ENCODE measurements around the gene EPDR1. TPM values are rescaled to one million over a fixed set of nuclear protein-coding genes. Genes with fewer than 3 reads are reported as not detected.

EPDR1 gene
- total RNA-seq, 2 donors from 2014 or later = 5.6 to 8.5 TPM

DNA sequence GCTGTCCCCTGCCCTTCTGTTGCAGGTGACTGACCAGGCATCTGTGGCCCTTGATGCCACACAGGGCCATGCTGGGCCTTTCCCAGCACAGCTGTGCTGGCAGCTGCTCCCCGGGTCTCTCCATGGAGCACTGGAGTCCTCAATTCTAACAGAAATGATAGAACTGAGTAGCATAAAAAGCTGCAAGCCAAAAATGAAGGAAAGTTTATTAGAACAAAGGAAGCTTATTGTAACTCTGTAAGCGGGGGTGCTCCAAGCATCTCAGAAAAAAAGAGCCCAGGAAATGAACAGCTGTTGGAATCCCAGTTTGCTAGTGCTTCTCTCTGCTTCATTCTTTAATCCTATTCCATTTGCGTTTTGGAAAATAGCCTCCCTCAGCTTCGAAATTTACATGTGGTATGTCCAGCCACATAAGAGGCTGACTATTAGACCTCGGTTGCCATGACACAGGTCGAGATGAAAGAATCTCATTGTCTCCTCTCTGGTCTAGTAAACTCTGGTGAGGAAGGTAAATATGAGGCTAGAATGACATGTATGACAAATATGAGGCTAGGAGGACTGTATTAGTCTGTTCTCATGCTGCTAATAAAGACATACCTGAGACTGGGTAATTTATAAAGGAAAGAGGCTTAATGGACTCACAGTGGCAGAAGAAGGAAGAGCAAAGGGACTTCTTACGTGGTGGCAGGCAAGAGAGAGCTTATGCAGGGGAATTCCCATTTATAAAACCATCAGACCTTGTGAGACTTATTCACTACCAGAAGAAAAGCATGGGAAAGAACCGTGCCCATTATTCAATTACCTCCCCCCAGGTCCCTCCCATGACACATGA, 23.7 kb downstream of the EPDR1 start:
- Histone ChIP-seq H3K4me3 (no peak overlapping the region), H3K27me3 (no peaks in the 10 kb centered on the region), H3K36me3 (no peaks in the 10 kb centered on the region), H3K4me1 (no peaks in the 10 kb centered on the region), H3K9me3 (no peaks in the 10 kb centered on the region), H3K27ac (no peak overlapping the region), H3K9ac (ENCODE audit: low read depth in 2 of 2, low read length in 2 of 2) (no peak overlapping the region)
- intact Hi-C loops (cut with DNase I) = no loop called here
- TF ChIP-seq CTCF (IDR thresholded peaks at IDR 0.05) = no peak
- DNase-seq = no peak

DNA sequence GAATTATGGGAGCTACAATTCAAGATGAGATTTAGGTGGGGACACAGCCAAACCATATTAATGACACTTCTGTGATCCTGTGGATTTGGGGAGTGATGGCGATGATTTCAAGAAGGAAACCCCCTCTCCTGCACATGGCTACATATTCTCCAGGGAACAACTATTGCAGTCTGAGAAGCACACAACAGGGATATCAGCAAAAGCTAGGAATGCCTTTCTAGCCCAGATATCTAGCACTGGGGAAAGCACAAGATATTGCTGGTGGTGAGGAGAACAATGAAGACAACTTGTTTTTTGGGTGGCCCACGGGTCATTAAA, 24.3 kb downstream of the EPDR1 start:
- H3K9ac ChIP-seq (ENCODE audit: low read depth in 2 of 2, low read length in 2 of 2) = no peak overlapping the region

GRCh38 chr7:37945336-37945735, 24.9 kb downstream of the EPDR1 start:
- Histone ChIP-seq H3K27me3 (no peaks in the 10 kb centered on the region), H3K27ac (no peak overlapping the region), H3K4me3 (no peak overlapping the region), H3K4me1 (no peaks in the 10 kb centered on the region), H3K36me3 (no peaks in the 10 kb centered on the region), H3K9ac (ENCODE audit: low read depth in 2 of 2, low read length in 2 of 2) (no peak overlapping the region), H3K9me3 (no peaks in the 10 kb centered on the region)
- intact Hi-C loops (cut with DNase I) = no loop called here
- DNase-seq = no peak
- no peak for TF ChIP-seq CTCF (IDR thresholded peaks at IDR 0.05)

More for the DNA sequence above, 24.3 kb downstream of the EPDR1 start:
- Histone ChIP-seq H3K27ac (no peak overlapping the region), H3K4me3 (no peak overlapping the region), H3K9me3 (no peaks in the 10 kb centered on the region), H3K27me3 (no peaks in the 10 kb centered on the region), H3K36me3 (no peaks in the 10 kb centered on the region), H3K4me1 (no peaks in the 10 kb centered on the region)
- no peak for TF ChIP-seq CTCF (IDR thresholded peaks at IDR 0.05)
- no peak for DNase-seq
- intact Hi-C loops (cut with DNase I) = no loop called here

DNA sequence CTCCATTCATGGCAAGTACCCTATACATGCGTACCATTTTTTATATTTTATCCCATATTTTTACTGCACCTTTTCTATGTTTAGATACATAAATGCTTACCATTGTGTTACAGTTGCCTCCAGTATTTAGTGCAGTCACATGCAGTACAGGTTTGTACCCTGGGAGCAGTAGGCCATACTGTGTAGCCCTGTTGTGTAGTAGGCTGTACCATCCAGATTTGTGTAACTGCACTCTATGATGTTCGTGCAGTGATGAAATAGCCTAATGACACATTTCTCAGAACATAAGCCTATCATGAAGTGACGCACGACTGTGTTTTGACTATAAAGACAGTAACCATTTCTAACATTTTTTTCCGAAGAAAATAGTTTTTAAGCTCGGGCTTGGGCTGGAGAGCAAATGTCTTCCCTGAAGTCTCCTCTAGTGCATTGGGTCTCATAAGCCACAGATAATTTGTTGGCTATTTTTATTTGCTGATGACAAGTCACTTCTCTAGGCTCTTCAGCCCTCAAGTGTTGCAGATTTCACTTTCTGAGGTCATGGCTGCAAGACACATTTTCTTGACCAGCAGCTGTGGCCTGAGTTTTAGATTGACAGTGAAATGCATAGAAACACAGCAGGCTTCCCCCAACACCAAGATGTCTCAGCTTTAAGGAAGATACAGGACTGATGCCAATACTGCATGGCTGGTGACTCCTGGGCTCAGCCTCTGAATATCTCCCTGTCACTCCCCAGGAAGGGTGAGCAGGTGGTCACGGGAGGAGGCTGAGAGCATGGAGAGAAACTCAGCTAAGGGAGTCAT, 26.9 kb downstream of the EPDR1 start:
- intact Hi-C loops (cut with DNase I) = no loop called here
- H3K27me3 ChIP-seq = no peaks in the 10 kb centered on the region
- no peak for DNase-seq
- no peak for TF ChIP-seq CTCF (IDR thresholded peaks at IDR 0.05)
- H3K9ac ChIP-seq (ENCODE audit: low read depth in 2 of 2, low read length in 2 of 2) = no peak overlapping the region
- H3K27ac ChIP-seq = no peak overlapping the region
- H3K36me3 ChIP-seq = no peaks in the 10 kb centered on the region
- H3K9me3 ChIP-seq = no peaks in the 10 kb centered on the region
- H3K4me1 ChIP-seq = no peaks in the 10 kb centered on the region
- no peak overlapping the region for H3K4me3 ChIP-seq

GRCh38 chr7:37947941-37948210, 27.4 kb downstream of the EPDR1 start:
- Histone ChIP-seq H3K4me3 (no peak overlapping the region), H3K36me3 (no peaks in the 10 kb centered on the region), H3K9me3 (no peaks in the 10 kb centered on the region), H3K27ac (no peak overlapping the region), H3K27me3 (no peaks in the 10 kb centered on the region), H3K4me1 (no peaks in the 10 kb centered on the region), H3K9ac (ENCODE audit: low read depth in 2 of 2, low read length in 2 of 2) (no peak overlapping the region)
- intact Hi-C loops (cut with DNase I) = no loop called here
- TF ChIP-seq CTCF (IDR thresholded peaks at IDR 0.05) = no peak
- DNase-seq = no peak

All from colonic mucosa (tissue), 4 donors.